ENCODE measurements around the gene NKRF.

NKRF gene

DNA sequence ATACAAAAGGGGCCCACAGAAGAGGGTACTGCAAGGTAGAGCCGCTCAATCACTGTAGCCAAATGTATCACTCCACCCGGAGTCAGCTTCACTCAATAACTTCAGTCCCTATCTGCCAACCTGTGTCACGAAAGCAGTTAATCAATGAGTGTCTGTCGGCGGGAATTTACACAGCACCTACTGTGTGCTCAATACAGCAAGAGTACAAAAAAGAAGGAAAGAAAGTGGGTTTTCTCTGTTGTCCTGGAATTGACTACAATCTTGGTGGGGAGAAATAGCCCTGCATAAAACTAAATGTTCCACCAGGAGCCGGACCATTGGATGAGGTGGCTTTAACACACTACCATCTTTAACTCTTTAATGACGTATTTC, 780 bp upstream of the NKRF start:
- DNase-seq (ENCODE audit: low read depth) = no peak

GRCh38 chrX:119605464-119606279, 552 bp downstream of the NKRF start:
- DNase-seq (ENCODE audit: low read depth) = no peak

GRCh38 chrX:119604766-119605463, 1.3 kb downstream of the NKRF start:
- DNase-seq (ENCODE audit: low read depth) = no peak

DNA sequence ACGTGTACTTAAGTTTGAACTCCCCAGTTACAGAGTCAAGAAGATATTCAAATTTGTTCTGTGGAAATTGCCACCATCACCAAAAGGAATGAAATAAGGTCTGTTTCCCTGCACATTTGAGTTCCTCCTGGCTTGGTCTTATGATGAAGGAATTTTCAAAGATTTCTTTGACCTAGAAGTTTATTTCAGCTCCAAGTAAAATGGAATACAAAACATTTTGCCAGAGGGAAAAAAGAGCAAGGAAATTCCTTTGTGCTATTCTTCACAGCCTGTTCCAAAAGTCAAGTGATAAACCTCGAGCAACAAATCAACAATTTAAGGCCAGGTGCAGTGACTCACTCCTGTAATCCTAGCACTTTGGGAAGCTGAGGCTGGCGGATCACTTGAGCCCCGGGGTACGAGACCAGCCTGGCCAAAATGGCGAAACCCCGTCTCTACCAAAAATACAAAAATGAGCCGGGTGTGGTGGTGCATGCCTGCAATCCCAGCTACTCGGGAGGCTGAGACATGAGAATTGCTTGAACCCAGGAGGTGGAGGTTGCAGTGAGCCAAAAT, 3.4 kb downstream of the NKRF start:
- no peak for DNase-seq (ENCODE audit: low read depth)

GRCh38 chrX:119589810-119590209, 16.4 kb downstream of the NKRF start:
- DNase-seq (ENCODE audit: low read depth) = no peak

DNA sequence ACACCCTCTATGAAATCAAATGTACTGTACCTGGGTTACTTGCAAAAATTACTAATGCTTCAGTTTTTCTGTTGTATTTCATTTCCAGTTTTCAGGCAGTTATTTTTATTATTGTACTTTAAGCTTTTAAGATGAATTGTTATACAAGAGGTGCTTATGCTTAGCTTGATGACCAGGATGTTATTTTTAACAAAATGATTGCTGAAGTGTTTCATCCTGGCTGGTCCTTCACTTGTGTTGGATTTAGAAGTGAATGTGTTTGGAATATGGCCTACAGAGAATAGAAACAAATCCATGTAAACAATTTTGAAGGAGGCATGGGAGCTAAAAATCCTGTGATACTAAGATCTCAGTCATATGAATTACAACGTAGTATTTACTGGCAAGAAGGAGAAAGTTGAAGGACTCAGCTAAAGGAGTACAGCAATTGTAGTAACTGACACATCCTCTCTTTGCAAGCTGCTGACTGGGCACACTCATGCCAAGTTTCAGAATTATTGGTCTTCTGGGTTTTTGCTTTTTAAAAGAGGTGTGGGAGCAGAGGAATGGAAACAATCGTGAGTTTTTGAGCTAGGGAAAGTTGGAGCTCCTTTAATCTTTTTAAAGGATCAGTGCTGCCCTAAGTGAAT, 22.7 kb downstream of the NKRF start:
- no peak for DNase-seq (ENCODE audit: low read depth)

DNA sequence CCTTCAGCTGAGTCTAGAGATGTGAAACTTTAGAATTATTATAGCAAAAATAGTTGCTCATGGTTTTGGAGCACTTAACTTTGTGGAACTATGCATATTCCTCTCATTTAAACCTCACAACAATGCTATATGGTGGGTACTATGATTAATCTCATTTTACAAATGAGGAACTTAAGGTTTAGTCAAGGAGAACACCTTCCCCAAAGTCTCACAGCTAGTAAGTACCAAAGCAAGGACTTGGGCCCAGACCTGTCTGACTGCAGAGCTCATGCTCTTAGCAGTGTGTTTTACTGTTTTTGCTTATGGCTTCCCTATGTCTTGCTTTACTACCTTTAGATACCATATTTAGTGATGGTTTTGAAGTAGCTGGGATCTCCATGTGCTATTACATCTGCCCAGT, 26.8 kb downstream of the NKRF start:
- DNase-seq (ENCODE audit: low read depth) = no peak

DNA sequence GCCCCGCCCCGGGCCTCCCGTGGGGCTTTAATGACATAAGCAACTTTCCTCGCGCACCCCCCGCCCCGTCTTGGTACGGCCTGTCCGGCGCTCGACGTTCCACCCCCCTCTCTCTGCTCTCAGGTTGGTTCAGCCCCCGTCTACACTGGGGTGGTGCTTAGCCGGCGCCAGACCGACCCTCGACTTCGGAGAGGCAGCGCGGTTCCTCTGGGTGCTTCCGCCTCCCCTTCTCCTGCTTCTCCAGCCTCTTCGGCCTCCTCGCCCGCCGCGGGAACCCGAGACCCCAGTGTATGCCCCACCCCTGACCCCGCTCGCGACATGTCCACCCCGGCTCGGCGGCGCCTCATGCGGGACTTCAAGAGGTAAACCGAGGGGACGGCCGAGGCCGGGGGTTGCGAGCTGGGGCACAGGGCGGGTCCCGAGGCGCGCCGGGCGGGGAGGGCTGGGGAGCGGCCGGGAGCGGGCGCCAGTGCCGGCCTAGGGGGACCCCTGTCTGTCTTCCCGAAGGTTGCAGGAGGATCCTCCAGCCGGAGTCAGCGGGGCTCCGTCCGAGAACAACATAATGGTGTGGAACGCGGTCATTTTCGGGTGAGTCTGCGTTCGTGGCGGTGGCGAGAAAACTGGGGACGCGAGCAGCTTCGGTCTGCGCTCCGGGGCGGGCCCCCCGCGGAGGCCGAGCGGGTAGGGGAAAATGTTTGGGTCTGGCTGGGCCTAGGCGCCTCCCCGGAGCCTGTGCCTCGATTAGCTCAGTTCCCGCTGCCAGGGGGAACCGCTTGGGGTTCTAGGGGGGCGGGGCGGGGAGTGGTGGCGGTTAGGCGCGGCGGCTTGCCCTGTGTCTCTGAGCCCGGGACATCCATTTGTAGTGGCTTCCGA, 31.6 kb downstream of the NKRF start, which contains the start of gene UBE2A:
Gene UBE2A (plus strand): TSS at position 170 of the 873 bp plus-strand sequence. CDS start 149 bp downstream, at position 319.
- DNase-seq (ENCODE audit: low read depth) = no peak

DNA sequence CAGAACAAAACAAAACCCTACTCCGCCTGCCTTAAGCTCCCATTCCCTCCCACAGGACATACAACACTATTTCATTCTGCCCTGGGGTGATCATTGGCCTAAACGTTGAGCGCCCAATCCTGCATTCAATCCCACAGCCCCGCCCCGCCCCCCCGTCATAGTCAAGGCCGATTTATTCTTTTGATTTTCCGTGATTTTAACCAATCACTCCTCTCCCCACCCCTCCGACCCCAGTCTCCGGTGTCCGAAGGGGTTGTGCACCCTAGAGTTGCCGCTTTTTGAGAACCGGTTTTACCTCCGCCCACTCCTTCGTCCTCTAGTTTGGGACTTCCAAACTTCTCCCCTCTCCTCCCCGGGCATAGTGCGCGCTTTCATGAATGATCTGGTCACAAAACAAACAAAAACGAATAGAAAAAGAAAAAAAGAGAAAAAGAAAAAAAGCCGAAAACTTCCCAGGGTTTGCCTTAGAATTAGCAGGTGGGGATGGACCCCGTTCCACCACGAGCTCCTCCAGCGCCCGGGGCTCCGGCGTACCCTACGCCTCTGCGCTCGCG, 32.3 kb downstream of the NKRF start:
- no peak for DNase-seq (ENCODE audit: low read depth)

GRCh38 chrX:119573222-119573621, 33.0 kb downstream of the NKRF start:
- DNase-seq (ENCODE audit: low read depth) = no peak

DNA sequence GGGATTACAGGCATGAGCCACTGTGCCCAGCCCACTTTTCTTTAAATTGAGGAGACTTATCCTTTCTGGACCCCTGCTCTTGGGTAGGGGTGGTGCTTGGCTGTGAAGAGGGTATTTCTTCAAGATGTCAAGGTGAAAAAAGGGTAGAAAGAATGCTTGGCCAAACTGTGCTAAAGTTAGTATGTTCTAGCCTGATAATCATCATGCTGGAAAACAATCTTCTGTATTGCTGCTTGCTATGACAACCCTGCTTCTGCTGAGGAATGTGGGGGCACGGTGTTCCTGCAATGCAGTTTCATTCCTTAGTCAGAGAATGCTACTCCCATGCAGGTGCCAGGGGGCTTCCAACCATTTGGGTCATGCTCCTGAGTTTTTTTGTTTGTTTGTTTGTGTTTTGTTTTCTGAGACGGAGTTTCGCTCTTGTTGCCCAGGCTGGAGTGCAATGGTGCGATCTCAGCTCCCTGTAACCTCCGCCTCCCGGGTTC, 35.8 kb downstream of the NKRF start:
- DNase-seq (ENCODE audit: low read depth) = no peak

DNA sequence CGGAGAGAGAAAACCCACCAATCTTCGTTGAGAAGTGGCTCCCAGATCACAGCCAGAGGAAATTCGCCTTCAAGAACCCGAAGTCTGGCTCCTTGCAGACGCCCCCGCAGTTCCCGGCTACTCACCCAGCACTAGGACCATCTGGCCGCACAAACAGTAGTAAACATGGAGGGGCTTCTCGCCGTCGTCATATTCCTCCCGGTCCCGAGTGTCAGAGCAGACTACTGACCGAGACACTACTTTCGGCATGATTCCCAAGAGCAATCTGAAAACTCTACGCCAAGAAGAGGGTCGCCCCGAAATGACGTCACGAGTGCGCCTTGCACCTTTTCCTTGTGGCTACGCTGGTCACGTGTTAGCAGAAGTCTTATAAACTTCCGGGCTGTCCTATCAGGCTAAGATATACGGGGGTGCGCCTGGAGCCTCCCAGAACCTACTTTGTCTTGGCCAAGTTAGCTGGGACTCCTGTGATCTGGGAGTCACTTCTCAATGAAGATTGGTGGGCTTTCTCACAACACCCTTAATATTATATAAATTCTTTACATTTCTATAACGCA, 41.0 kb downstream of the NKRF start, which contains the start of gene STEEP1:
Gene STEEP1 (minus strand): TSS at position 303 of the 557 bp plus-strand sequence. CDS start 54 bp downstream, at position 249.
- DNase-seq (ENCODE audit: low read depth) = peak; percentile 65

DNA sequence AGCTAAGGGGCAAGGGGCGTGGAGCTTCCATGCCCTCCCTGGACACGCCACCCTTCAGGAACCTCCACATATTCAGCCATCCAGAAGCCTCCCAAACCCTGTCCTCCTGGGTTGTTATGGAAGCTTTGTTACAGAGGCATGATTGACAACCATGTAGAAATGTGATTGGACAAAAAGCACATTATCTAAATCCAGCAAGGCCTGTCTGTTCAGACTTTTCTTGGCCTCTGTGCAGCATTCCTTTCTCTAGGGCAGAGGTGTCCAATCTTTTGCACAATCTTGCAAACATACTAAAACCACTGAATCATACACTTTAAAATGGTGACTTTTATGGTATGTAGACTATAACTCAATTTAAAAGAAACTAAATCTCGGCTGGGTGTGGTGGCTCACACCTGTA, 53.7 kb downstream of the NKRF start:
- DNase-seq (ENCODE audit: low read depth) = no peak

DNA sequence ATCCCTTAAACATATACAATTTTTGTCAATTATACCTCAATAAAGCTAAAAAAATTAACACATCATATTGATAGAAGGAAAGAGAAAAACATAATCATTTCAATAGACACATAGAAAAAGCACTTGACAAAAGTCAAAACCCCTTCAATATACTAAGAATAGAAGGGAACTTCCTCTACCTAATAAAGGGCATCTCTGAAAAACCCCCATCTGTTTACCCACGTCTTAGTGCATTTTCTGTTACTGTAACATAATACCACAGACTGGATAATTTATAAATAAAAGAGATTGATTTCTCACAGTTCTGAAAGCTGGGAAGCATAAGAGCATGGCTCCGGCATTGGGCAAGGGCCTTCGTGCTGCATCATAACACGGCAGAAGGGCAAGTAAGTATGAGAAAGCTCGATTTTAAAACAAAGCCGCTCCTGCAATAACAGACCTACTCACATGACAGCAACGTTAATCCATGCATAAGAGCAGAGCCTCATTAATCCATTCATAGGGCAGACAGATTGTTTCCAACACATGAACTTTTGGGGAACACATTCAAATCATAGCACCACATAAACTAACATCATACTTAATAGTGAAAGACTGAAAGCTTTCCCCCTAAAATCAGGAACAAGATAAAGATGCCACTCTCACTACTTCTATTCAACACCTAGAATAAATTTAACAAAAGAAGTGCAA, 56.8 kb downstream of the NKRF start:
- no peak for DNase-seq (ENCODE audit: low read depth)

DNA sequence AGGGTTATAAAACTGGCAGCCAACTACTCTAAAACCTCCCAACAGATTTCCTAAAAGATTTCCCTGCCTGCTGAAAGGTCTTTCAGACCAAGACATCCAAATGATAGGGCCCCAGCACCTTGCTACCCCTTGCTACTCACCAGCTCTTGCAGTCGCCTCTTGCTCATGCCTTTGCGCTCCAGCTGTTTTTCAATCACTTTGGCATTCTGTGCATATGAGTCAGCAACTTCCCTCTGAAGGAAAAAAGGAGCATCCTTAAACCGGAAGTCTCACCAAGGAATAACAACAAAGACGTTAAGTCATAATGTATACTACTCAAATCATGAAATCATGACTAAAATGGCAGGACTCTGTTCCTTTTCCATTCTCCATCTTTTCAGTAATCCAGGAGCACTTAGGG, 65.0 kb downstream of the NKRF start:
- DNase-seq (ENCODE audit: low read depth) = peak; percentile 30

DNA sequence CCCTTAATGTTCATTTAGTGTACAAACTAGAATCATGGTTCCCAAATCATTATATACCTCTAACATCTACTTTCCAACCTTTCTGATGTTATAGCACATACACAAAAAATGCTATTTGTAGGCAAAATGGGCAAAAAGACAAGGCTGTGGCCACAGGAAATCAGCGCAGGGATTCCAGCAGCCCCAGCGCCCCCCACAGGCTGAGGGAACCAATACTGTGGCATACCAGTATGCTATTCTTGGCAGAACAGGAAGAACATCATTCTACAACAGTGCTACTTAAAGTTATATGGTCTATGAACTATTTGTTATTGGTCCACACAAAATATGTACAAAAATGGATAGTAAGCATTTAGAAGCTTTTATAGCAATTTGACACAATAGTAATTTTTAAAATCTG, 66.4 kb downstream of the NKRF start:
- no peak for DNase-seq (ENCODE audit: low read depth)

All from non-pigmented ciliary epithelial cell (primary cell).